B cell (primary cell): ENCODE results near the gene TMEM94.

Experiments used
- EZH2 ChIP-seq: IDR thresholded peaks from 2 replicates; pipeline ENCODE4 v1.6.1; 2012; ENCODE audit warnings: borderline replicate concordance, low read depth, mild to moderate bottlenecking, moderate library complexity, low read length; ENCODE audit not compliant: insufficient read depth, poor library complexity, severe bottlenecking
- TF ChIP-seq, protein P1 (sequence below): fragments of 200-600 bp; IDR thresholded peaks from one replicate; pipeline ENCODE4 v1.8.0; 2022; ENCODE audit warnings: antibody characterized with exemption, mild to moderate bottlenecking

DNA sequence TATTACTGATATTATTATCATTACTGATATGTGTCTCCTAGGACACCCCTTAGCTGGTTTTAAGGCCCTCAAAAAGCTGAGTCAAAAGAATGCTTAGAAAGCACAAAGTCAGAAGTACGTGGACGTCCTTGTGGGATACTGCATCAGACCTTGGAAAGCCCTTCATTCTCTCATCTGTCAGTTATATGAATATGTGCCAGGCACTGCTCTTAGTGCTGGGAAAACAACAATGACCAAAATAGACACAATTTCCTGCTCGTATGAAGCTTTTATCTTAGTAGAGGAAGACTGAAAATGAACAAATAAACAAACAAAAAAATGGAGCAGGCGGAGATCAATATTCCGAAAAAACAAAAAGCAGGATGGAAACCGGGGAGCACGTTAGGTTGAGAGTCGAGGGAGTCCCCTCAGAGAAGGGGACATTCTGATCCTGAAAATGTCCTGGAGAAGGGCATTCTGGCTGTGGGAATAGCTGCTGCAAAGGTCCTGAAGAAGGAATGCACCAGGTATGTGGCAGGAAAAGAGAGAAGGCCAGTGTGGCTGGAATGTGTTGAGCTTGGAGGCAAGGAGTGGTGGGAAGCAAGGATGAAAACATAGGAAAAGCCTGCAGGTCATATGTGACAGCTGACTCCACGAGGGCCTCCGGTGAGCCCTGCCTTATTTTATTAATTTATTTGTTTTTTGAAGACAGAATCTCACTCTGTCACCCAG lies 15.5 kb upstream of the TMEM94 start:
- TF ChIP-seq, protein P1, sequence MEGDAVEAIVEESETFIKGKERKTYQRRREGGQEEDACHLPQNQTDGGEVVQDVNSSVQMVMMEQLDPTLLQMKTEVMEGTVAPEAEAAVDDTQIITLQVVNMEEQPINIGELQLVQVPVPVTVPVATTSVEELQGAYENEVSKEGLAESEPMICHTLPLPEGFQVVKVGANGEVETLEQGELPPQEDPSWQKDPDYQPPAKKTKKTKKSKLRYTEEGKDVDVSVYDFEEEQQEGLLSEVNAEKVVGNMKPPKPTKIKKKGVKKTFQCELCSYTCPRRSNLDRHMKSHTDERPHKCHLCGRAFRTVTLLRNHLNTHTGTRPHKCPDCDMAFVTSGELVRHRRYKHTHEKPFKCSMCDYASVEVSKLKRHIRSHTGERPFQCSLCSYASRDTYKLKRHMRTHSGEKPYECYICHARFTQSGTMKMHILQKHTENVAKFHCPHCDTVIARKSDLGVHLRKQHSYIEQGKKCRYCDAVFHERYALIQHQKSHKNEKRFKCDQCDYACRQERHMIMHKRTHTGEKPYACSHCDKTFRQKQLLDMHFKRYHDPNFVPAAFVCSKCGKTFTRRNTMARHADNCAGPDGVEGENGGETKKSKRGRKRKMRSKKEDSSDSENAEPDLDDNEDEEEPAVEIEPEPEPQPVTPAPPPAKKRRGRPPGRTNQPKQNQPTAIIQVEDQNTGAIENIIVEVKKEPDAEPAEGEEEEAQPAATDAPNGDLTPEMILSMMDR, result no peak
- TF ChIP-seq EZH2, result no peak
